IMR-90 (cell line): ENCODE results near the gene CAMSAP3. TPM values are rescaled to one million over a fixed set of nuclear protein-coding genes. Genes with fewer than 3 reads are reported as not detected.
"Not testable (repeated sequence)": the region's sequence is repeated elsewhere in the genome, so short reads cannot be mapped to it uniquely, and the experiment has no call there.

Source experiments
- ATAC-seq: fragments of 200-7000 bp; cut with Tn5 transposase; 2 replicates; pipeline ENCODE4 v1.9.1; 2020; ENCODE audit warnings: low read depth, mild to moderate bottlenecking, moderate library complexity
- BruUV-seq: library from RNA; stranded (reverse); fragments of 400-500 nt; replicated peaks from 2 replicates; lab custom pipeline; 2021; lab: Mats Ljungman, UMichigan
- CTCF ChIA-PET: fragments of 300-600 bp; formaldehyde crosslinking; extraction: SDS; loops from one replicate; lab custom pipeline; 2021; ENCODE audit warnings: antibody characterized with exemption; lab: Yijun Ruan, JAX
- POLR2A ChIA-PET: fragments of 300-600 bp; sonication (Branson Sonifier 250); formaldehyde crosslinking; loops from one replicate; lab custom pipeline; 2022; ENCODE audit warnings: antibody characterized with exemption; ENCODE audit not compliant: unreplicated experiment; lab: Charles Lee
- DNase-seq: peaks from one replicate; pipeline ENCODE4 v3.0.0; 2013
- H2AFZ ChIP-seq: replicated peaks from 2 replicates; pipeline ENCODE3; 2013; ENCODE audit warnings: low read length, mild to moderate bottlenecking; ENCODE audit not compliant: poor library complexity
- H2AK5ac ChIP-seq: 2 replicates; pipeline ENCODE4 v1.6.1; 2013; ENCODE audit warnings: low read depth, low read length, inconsistent platforms
- H2AK9ac ChIP-seq: replicated peaks from 2 replicates; pipeline ENCODE3; 2013; ENCODE audit warnings: mild to moderate bottlenecking, low read depth, low read length, moderate library complexity; ENCODE audit not compliant: poor library complexity
- H2BK120ac ChIP-seq: 2 replicates; pipeline ENCODE4 v1.6.1; 2013; ENCODE audit warnings: low read depth, low read length, inconsistent platforms
- H2BK15ac ChIP-seq: 3 replicates; pipeline ENCODE4 v1.6.1; 2013; ENCODE audit warnings: low read depth, low read length, inconsistent platforms
- H2BK20ac ChIP-seq: 2 replicates; pipeline ENCODE4 v1.6.1; 2013; ENCODE audit warnings: low read depth, mild to moderate bottlenecking, inconsistent platforms, low read length, moderate library complexity
- H2BK5ac ChIP-seq: 2 replicates; pipeline ENCODE4 v1.6.1; 2013; ENCODE audit warnings: mild to moderate bottlenecking, low read depth, low read length, inconsistent platforms; ENCODE audit not compliant: poor library complexity, severe bottlenecking
- H3K14ac ChIP-seq: replicated peaks from 2 replicates; pipeline ENCODE4 v1.6.1; 2013; ENCODE audit warnings: low read depth, low read length, inconsistent platforms
- H3K18ac ChIP-seq: 2 replicates; pipeline ENCODE4 v1.6.1; 2013; ENCODE audit warnings: low read depth, low read length, control low read depth
- H3K23ac ChIP-seq: 2 replicates; pipeline ENCODE4 v1.6.1; 2013; ENCODE audit warnings: low read depth, low read length, inconsistent platforms
- H3K27ac ChIP-seq: 2 replicates; pipeline ENCODE4 v1.5.1; 2013; ENCODE audit warnings: mild to moderate bottlenecking, control low read depth, low read length; ENCODE audit not compliant: insufficient read depth
- H3K27me3 ChIP-seq: 2 replicates; pipeline ENCODE4 v1.6.1; 2013; ENCODE audit warnings: low read length; ENCODE audit not compliant: control insufficient read depth, insufficient read depth
- H3K36me3 ChIP-seq: 2 replicates; pipeline ENCODE4 v1.6.1; 2013; ENCODE audit warnings: low read length, mixed read lengths; ENCODE audit not compliant: control insufficient read depth, insufficient read depth
- H3K4ac ChIP-seq: 2 replicates; pipeline ENCODE4 v1.6.1; 2013; ENCODE audit warnings: low read depth, low read length, inconsistent platforms
- H3K4me1 ChIP-seq: 2 replicates; pipeline ENCODE4 v1.6.1; 2013; ENCODE audit warnings: low read length, mixed read lengths; ENCODE audit not compliant: control insufficient read depth, insufficient read depth
- H3K4me2 ChIP-seq: 2 replicates; pipeline ENCODE4 v1.6.1; 2013; ENCODE audit warnings: low read depth, mild to moderate bottlenecking, control low read depth, low read length, moderate library complexity
- H3K4me3 ChIP-seq: 2 replicates; pipeline ENCODE4 v1.5.1; 2013; ENCODE audit warnings: low read depth, mild to moderate bottlenecking, control low read depth, low read length, moderate library complexity; ENCODE audit not compliant: insufficient read depth
- H3K56ac ChIP-seq: 2 replicates; pipeline ENCODE4 v1.6.1; 2013; ENCODE audit warnings: low read length, inconsistent platforms; ENCODE audit not compliant: insufficient read depth; ENCODE audit errors: extremely low read depth
- H3K79me1 ChIP-seq, 2 experiments: 2 replicates each; pipeline ENCODE4 v1.6.1; 2013; ENCODE audit warnings: low read length in 2 of 2, inconsistent platforms in 1 of 2, low read depth in 1 of 2
- H3K9ac ChIP-seq: 2 replicates; pipeline ENCODE4 v1.6.1; 2013; ENCODE audit warnings: low read depth, low read length, control low read depth
- H3K9me1 ChIP-seq: 2 replicates; pipeline ENCODE4 v1.6.1; 2013; ENCODE audit warnings: low read length, inconsistent platforms; ENCODE audit not compliant: insufficient read depth
- H3K9me3 ChIP-seq: 2 replicates; pipeline ENCODE4 v1.6.1; 2013; ENCODE audit warnings: low read length; ENCODE audit not compliant: control insufficient read depth, insufficient read depth
- H4K20me1 ChIP-seq: 2 replicates; pipeline ENCODE4 v1.6.1; 2013; ENCODE audit warnings: low read length, inconsistent platforms; ENCODE audit not compliant: insufficient read depth
- H4K5ac ChIP-seq: 2 replicates; pipeline ENCODE4 v1.6.1; 2013; ENCODE audit warnings: mild to moderate bottlenecking, low read depth, low read length, control low read depth
- H4K8ac ChIP-seq, 2 experiments: 2 replicates each; pipeline ENCODE4 v1.6.1; 2013; ENCODE audit warnings: low read depth in 2 of 2, low read length in 2 of 2, control low read depth in 1 of 2, inconsistent platforms in 1 of 2
- H4K91ac ChIP-seq: 2 replicates; pipeline ENCODE4 v1.6.1; 2013; ENCODE audit warnings: low read depth, low read length, inconsistent platforms; ENCODE audit not compliant: insufficient read depth
- CEBPB ChIP-seq: IDR thresholded peaks from 2 replicates; pipeline ENCODE4 v1.6.1; 2012; ENCODE audit warnings: low read depth, low read length, improper control_type of control experiment
- CHD1 ChIP-seq: IDR thresholded peaks from 2 replicates; pipeline ENCODE4 v1.6.1; 2012; ENCODE audit warnings: low read depth, low read length, improper control_type of control experiment
- MXI1 ChIP-seq: IDR thresholded peaks from 2 replicates; pipeline ENCODE4 v1.6.1; 2012; ENCODE audit warnings: low read depth, mild to moderate bottlenecking, low read length, moderate library complexity, borderline replicate concordance
- NFE2L2 ChIP-seq: fragments of 150-350 bp; IDR thresholded peaks from 2 replicates; pipeline ENCODE4 v1.6.1; 2016; ENCODE audit warnings: low read depth, mild to moderate bottlenecking, low read length
- RAD21 ChIP-seq: IDR thresholded peaks from 2 replicates; pipeline ENCODE4 v1.6.1; 2012; ENCODE audit warnings: low read length, improper control_type of control experiment
- RFX5 ChIP-seq: IDR thresholded peaks from 2 replicates; pipeline ENCODE4 v1.8.0; 2012; ENCODE audit warnings: low read depth, mild to moderate bottlenecking, low read length, moderate library complexity
- WGBS, 2 experiments: methylation state at CpG; one replicate each; pipeline versions ENCODE4 v1.1.5 to v1.1.7; 2013; ENCODE audit warnings: missing lambda C conversion rate in 2 of 2; ENCODE audit not compliant: insufficient read length in 1 of 2; ENCODE audit errors: extremely low coverage in 2 of 2; 5-methylcytosine and 5-hydroxymethylcytosine counted together
- dilution Hi-C: fragments of 300-500 bp; cut with HindIII; formaldehyde crosslinking; loops from one replicate; pipeline ENCODE4 v1.14.3; 2018; ENCODE audit warnings: low sequenced_read_pairs; ENCODE audit not compliant: unreplicated experiment
- in situ Hi-C: fragments of 300-500 bp; cut with MboI; formaldehyde crosslinking; loops from 3 replicates; pipeline ENCODE4 v1.14.3; 2019; ENCODE audit warnings: low sequenced_read_pairs, inconsistent platforms, mixed read lengths
- intact Hi-C: fragments of 100-400 bp; cut with micrococcal nuclease; formaldehyde crosslinking; loops from 2 replicates; pipeline ENCODE4 v1.10.0; 2022
- polyA plus RNA-seq, 3 experiments: library from polyadenylated mRNA; depleted of rRNA; stranded (reverse); fragments of >200 nt; gene quantifications; 2 replicates each; pipeline ENCODE4 v1.2.3, GENCODE V29; 2012; ENCODE audit warnings: low replicate concordance in 1 of 3
- total RNA-seq: library from RNA; depleted of rRNA; stranded (reverse); fragments of >200 nt; gene quantifications from 2 replicates; pipeline ENCODE4 v1.2.3, GENCODE V29; 2012
- TF ChIP-seq, protein P1 (sequence below): fragments of 150-350 bp; IDR thresholded peaks from 2 replicates; pipeline ENCODE4 v1.6.1; 2016; ENCODE audit warnings: low read depth, mild to moderate bottlenecking, low read length, moderate library complexity, borderline replicate concordance

CAMSAP3 gene
- total and polyA plus RNA-seq, 2 of the 4 experiments (the other 2 are of a cell fraction) = not detected

DNA sequence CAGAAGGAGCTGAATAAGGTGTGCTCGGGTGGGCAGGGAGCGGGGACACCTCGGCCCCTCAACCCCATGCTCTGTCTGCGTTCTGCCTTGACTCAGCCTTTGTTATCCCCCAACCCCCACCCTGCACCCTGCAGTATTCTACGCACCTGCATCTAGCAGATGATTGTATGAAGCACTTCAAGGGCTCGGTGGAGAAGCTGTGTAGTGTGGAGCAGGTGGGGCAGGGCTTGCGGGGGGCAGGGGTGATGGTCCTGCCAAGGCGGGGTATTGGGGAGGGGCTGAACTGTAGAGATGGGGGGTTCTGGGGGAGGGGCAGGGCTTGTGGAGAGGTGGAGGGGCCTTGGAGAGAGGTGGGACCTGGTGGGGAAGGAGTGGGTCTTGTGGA, 47.4 kb downstream of the CAMSAP3 start:
- Histone ChIP-seq H3K56ac (no peak overlapping the region), H3K4ac (no peak overlapping the region), H2BK120ac (no peak overlapping the region), H3K23ac (no peak overlapping the region), H2AK9ac (no peak overlapping the region), H3K18ac (no peak overlapping the region), H3K4me1 (no peaks in the 10 kb centered on the region), H2BK20ac (no peak overlapping the region), H4K8ac (no peak overlapping the region), H4K20me1 (peaks cover 5% of the 10 kb centered on the region; the same call in 1 of the 2 replicates), H3K4me2 (no peak overlapping the region), H3K27ac (no peak overlapping the region), H2AK5ac (no peak overlapping the region), H3K9me1 (peaks cover 7% of the 10 kb centered on the region; the same call in 1 of the 2 replicates), H2AFZ (no peak overlapping the region), H3K27me3 (peaks cover 3% of the 10 kb centered on the region; the same call in 1 of the 2 replicates), H3K36me3 (no peaks in the 10 kb centered on the region), H3K79me1 (no peaks in the 10 kb centered on the region), H3K14ac (no peak overlapping the region), H3K9me3 (no peaks in the 10 kb centered on the region), H4K91ac (no peak overlapping the region), H3K4me3 (no peak overlapping the region), H2BK5ac (no peak overlapping the region), H4K5ac (no peak overlapping the region), H2BK15ac (no peak overlapping the region), H3K9ac (no peak overlapping the region)
- in situ Hi-C loops = no loop called here
- WGBS, 2 experiments = 81% methylated on average over 3 of the region's 8 CpGs; no CpG with 5 or more reads in 1 of the 2 experiments
- ATAC-seq (no peak), DNase-seq (no peak)
- ChIA-PET POLR2A (no interaction called here), CTCF (no interaction called here)
- BruUV-seq = no TSS peak
- dilution Hi-C loops = no loop called here
- TF ChIP-seq NFE2L2 = no peak
- TF ChIP-seq, protein P1, sequence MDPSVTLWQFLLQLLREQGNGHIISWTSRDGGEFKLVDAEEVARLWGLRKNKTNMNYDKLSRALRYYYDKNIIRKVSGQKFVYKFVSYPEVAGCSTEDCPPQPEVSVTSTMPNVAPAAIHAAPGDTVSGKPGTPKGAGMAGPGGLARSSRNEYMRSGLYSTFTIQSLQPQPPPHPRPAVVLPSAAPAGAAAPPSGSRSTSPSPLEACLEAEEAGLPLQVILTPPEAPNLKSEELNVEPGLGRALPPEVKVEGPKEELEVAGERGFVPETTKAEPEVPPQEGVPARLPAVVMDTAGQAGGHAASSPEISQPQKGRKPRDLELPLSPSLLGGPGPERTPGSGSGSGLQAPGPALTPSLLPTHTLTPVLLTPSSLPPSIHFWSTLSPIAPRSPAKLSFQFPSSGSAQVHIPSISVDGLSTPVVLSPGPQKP = no peak
- no peak for TF ChIP-seq RAD21
- TF ChIP-seq CHD1 = no peak
- TF ChIP-seq RFX5 = no peak
- no peak for TF ChIP-seq MXI1
- TF ChIP-seq CEBPB = no peak
- intact Hi-C loops = no loop called here

DNA sequence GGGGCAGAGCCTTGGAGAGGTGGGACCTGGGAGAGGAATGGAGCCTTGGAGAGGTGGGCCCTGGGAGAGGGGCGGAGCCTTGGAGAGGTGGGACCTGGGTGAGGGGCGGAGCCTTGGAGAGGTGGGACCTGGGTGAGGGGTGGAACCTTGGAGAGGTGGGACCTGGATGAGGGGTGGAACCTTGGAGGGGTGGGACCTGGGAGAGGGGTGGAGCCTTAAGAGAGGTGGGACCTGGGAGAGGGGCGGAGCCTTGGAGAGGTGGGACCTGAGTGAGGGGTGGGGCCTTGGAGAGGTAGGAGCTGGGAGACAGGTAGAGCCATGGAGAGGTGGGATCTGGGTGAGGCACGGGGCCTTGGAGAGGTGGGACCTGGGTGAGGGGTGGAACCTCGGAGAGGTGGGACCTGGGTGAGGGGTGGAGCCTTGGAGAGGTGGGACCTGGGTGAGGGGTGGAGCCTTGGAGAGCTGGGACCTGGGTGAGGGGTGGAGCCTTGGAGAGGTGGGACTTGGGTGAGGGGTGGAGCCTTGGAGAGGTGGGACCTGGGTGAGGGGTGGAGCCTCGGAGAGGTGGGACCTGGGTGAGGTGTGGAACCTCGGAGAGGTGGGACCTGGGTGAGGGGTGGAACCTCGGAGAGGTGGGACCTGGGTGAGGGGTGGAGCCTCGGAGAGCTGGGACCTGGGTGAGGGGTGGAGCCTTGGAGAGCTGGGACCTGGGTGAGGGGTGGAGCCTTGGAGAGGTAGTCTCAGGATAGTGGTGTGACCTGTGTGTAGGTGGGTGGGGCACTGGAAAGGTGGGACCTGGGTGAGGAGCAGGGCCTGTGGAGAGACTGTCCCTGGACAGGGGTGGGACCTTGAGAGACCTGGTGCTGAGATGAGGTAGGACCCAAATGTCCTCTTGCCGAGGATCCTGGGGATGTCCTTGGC, 48.2 kb downstream of the CAMSAP3 start:
- H3K4me1 ChIP-seq, H3K79me1 ChIP-seq, H3K9me3 ChIP-seq, H3K27me3 ChIP-seq, H2BK120ac ChIP-seq, H2BK20ac ChIP-seq, DNase-seq, in situ Hi-C loops, H4K20me1 ChIP-seq, H2BK15ac ChIP-seq, H3K18ac ChIP-seq, H4K8ac ChIP-seq, ATAC-seq, POLR2A ChIA-PET, CTCF ChIA-PET, H3K27ac ChIP-seq, H3K23ac ChIP-seq, H3K14ac ChIP-seq, H2AK9ac ChIP-seq, dilution Hi-C loops, H3K9ac ChIP-seq, H3K4ac ChIP-seq, H4K5ac ChIP-seq, H2AK5ac ChIP-seq, H4K91ac ChIP-seq, H3K4me3 ChIP-seq, H3K36me3 ChIP-seq, H2BK5ac ChIP-seq, H2AFZ ChIP-seq, H3K4me2 ChIP-seq, intact Hi-C loops, H3K9me1 ChIP-seq, BruUV-seq, H3K56ac ChIP-seq: not testable (repeated sequence)
- 72% methylated on average over 7 of the region's 10 CpGs; no CpG with 5 or more reads in 1 of the 2 experiments for WGBS, 2 experiments
